OCI-LY3 (cell line): ENCODE measurements around the gene SETBP1.

Experiments
- EZH2phosphoT487 ChIP-seq: fragments of 200-600 bp; shearing (Covaris generic); IDR thresholded peaks from 2 replicates; pipeline ENCODE4 v1.6.1; 2018; ENCODE audit warnings: antibody characterized with exemption, mixed run types, low read depth
- TF ChIP-seq, protein P1 (sequence below): fragments of 200-600, 300-600 bp; sonication (generic); IDR thresholded peaks from 2 replicates; pipeline ENCODE4 v1.5.1; 2014; ENCODE audit warnings: antibody characterized with exemption, low read length, low read depth

- TF ChIP-seq, protein P1, sequence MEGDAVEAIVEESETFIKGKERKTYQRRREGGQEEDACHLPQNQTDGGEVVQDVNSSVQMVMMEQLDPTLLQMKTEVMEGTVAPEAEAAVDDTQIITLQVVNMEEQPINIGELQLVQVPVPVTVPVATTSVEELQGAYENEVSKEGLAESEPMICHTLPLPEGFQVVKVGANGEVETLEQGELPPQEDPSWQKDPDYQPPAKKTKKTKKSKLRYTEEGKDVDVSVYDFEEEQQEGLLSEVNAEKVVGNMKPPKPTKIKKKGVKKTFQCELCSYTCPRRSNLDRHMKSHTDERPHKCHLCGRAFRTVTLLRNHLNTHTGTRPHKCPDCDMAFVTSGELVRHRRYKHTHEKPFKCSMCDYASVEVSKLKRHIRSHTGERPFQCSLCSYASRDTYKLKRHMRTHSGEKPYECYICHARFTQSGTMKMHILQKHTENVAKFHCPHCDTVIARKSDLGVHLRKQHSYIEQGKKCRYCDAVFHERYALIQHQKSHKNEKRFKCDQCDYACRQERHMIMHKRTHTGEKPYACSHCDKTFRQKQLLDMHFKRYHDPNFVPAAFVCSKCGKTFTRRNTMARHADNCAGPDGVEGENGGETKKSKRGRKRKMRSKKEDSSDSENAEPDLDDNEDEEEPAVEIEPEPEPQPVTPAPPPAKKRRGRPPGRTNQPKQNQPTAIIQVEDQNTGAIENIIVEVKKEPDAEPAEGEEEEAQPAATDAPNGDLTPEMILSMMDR: no peak
- no peak for TF ChIP-seq EZH2phosphoT487
These were observed 423.3 kb downstream of the SETBP1 start for GRCh38 chr18:45104049-45104395.
